NT2/D1 (cell line): Measurements from ENCODE around the gene AGPAT4.

Source experiments
- SUZ12 ChIP-seq: IDR thresholded peaks from 2 replicates; pipeline ENCODE4 v1.6.1; 2011; ENCODE audit not compliant: insufficient read length, insufficient read depth; ENCODE audit errors: extremely low read depth
- YY1 ChIP-seq: IDR thresholded peaks from 2 replicates; pipeline ENCODE4 v1.6.1; 2011; ENCODE audit not compliant: insufficient read length, insufficient read depth
- ZNF274 ChIP-seq: IDR thresholded peaks from 2 replicates; pipeline ENCODE4 v1.6.1; 2011; ENCODE audit warnings: mild to moderate bottlenecking, low read depth, low read length

GRCh38 chr6:161272635-161273273 is 1.1 kb downstream of the AGPAT4 start:
- no peak for TF ChIP-seq SUZ12
- no peak for TF ChIP-seq ZNF274
- TF ChIP-seq YY1, result no peak
